Measurements from ENCODE around the gene ULK4. TPM values are rescaled to one million over a fixed set of nuclear protein-coding genes. Genes with fewer than 3 reads are reported as not detected.

ULK4 gene
- total and polyA plus RNA-seq, 2 of the 4 experiments (the other 2 are of a cell fraction): 2.7 to 5.0 TPM

GRCh38 chr3:41974223-41974622 is 12.3 kb upstream of the ULK4 start:
- Histone ChIP-seq H3K4me1 (ENCODE audit: control insufficient read depth, insufficient read depth, low read length) (no peaks in the 10 kb centered on the region), H3K9ac (ENCODE audit: low read depth, low read length) (no peak overlapping the region), H4K20me1 (ENCODE audit: insufficient read depth, low read length) (no peaks in the 10 kb centered on the region), H3K4ac (ENCODE audit: low read depth, low read length) (no peak overlapping the region), H2AK9ac (replicated peaks; ENCODE audit: low read depth, low read length, poor library complexity) (no peak overlapping the region), H3K14ac (replicated peaks; ENCODE audit: low read depth, low read length) (no peak overlapping the region), H3K27me3 (ENCODE audit: control insufficient read depth, insufficient read depth, low read length) (peaks cover 3% of the 10 kb centered on the region), H2BK5ac (ENCODE audit: low read depth, low read length, poor library complexity, severe bottlenecking) (no peak overlapping the region), H3K79me1 (ENCODE audit: low read depth in 1 of 2, low read length in 2 of 2) (no peaks in the 10 kb centered on the region), H2BK15ac (ENCODE audit: low read depth, low read length) (no peak overlapping the region), H3K27ac (ENCODE audit: insufficient read depth, low read length) (no peak overlapping the region), H2BK20ac (ENCODE audit: low read depth, low read length) (no peak overlapping the region), H4K91ac (ENCODE audit: insufficient read depth, low read depth, low read length) (no peak overlapping the region), H2AK5ac (ENCODE audit: low read depth, low read length) (no peak overlapping the region), H3K9me1 (ENCODE audit: insufficient read depth, low read length) (no peaks in the 10 kb centered on the region), H3K4me3 (ENCODE audit: insufficient read depth, low read depth, low read length) (no peak overlapping the region), H3K36me3 (ENCODE audit: control insufficient read depth, insufficient read depth, low read length) (no peaks in the 10 kb centered on the region), H2AFZ (replicated peaks; ENCODE audit: low read length, poor library complexity) (no peak overlapping the region), H2BK120ac (ENCODE audit: low read depth, low read length) (no peak overlapping the region), H4K8ac (ENCODE audit: low read depth in 2 of 2, low read length in 2 of 2) (no peak overlapping the region), H3K18ac (ENCODE audit: low read depth, low read length) (no peak overlapping the region), H4K5ac (ENCODE audit: low read depth, low read length) (no peak overlapping the region), H3K23ac (ENCODE audit: low read depth, low read length) (no peak overlapping the region), H3K9me3 (ENCODE audit: control insufficient read depth, insufficient read depth, low read length) (no peaks in the 10 kb centered on the region), H3K56ac (ENCODE audit: extremely low read depth, insufficient read depth, low read length) (no peak overlapping the region), H3K4me2 (ENCODE audit: low read depth, low read length) (no peak overlapping the region)
- ATAC-seq (ENCODE audit: low read depth) (no peak; the same call in 1 of the 2 replicates), DNase-seq (no peak)
- in situ Hi-C loops (cut with MboI; ENCODE audit: low sequenced_read_pairs): no loop called here
- intact Hi-C loops (cut with micrococcal nuclease): no loop called here
- ChIA-PET POLR2A (ENCODE audit: unreplicated experiment) (no interaction called here), CTCF (no interaction called here)
- no CpG with 5 or more reads among the region's 2 CpGs for WGBS, 2 experiments (ENCODE audit: extremely low coverage in 2 of 2, insufficient read length in 1 of 2)
- BruUV-seq (replicated peaks): no TSS peak
- TF ChIP-seq CEBPB (IDR thresholded peaks at IDR 0.05; ENCODE audit: low read depth, low read length) (peak; percentile 85), RCOR1 (IDR thresholded peaks at IDR 0.05; ENCODE audit: insufficient replicate concordance, low read length) (no peak)
- dilution Hi-C loops (cut with HindIII; ENCODE audit: low sequenced_read_pairs, unreplicated experiment): no loop called here
